Liver (tissue), 3 donors: ENCODE data around the gene KIF21A.

Source experiments
- SP1 ChIP-seq: IDR thresholded peaks from 2 replicates; pipeline ENCODE4 v1.6.1; 2018; ENCODE audit warnings: antibody characterized with exemption, mild to moderate bottlenecking
- TF ChIP-seq, protein P1 (sequence below): fragments of 150-350 bp; IDR thresholded peaks from 2 replicates; pipeline ENCODE4 v1.5.1; 2017; ENCODE audit warnings: improper control_type of control experiment, low read depth, low read length; ENCODE audit not compliant: missing input control
- donor health status: healthy.
- donor health status: healthy.

DNA sequence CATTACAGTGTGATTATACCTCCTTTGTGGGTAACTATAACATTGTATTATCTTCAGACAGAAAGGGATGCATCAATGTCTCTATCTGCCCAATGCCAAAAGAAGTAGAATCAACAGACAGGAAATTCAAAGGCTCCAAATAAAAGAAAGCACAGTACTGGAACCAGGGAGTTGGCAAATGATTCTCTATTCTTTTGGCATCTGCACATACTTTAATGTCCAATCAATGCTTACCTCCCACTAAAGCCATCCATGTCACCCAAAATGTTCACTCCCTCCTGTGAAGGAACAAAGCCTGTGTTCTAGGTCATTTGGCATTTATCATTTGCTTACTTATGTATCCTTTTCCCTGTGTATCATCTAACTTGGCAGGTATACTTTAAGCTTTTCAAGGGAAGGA is 36.7 kb downstream of the KIF21A start:
- TF ChIP-seq, protein P1, sequence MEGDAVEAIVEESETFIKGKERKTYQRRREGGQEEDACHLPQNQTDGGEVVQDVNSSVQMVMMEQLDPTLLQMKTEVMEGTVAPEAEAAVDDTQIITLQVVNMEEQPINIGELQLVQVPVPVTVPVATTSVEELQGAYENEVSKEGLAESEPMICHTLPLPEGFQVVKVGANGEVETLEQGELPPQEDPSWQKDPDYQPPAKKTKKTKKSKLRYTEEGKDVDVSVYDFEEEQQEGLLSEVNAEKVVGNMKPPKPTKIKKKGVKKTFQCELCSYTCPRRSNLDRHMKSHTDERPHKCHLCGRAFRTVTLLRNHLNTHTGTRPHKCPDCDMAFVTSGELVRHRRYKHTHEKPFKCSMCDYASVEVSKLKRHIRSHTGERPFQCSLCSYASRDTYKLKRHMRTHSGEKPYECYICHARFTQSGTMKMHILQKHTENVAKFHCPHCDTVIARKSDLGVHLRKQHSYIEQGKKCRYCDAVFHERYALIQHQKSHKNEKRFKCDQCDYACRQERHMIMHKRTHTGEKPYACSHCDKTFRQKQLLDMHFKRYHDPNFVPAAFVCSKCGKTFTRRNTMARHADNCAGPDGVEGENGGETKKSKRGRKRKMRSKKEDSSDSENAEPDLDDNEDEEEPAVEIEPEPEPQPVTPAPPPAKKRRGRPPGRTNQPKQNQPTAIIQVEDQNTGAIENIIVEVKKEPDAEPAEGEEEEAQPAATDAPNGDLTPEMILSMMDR = no peak
- no peak for TF ChIP-seq SP1
